HepG2 (cell line): ENCODE data around the gene IL2RA.

Source experiments
- ZNF672 ChIP-seq: sonication (generic); formaldehyde crosslinking; IDR thresholded peaks from 2 replicates; pipeline ENCODE4 v1.8.1; 2022; ENCODE audit warnings: missing genetic modification reagents
- TF ChIP-seq, protein P1 (sequence below): sonication (generic); formaldehyde crosslinking; IDR thresholded peaks from 2 replicates; pipeline ENCODE4 v1.5.0; 2020; ENCODE audit warnings: mild to moderate bottlenecking, missing genetic modification reagents, moderate library complexity

DNA sequence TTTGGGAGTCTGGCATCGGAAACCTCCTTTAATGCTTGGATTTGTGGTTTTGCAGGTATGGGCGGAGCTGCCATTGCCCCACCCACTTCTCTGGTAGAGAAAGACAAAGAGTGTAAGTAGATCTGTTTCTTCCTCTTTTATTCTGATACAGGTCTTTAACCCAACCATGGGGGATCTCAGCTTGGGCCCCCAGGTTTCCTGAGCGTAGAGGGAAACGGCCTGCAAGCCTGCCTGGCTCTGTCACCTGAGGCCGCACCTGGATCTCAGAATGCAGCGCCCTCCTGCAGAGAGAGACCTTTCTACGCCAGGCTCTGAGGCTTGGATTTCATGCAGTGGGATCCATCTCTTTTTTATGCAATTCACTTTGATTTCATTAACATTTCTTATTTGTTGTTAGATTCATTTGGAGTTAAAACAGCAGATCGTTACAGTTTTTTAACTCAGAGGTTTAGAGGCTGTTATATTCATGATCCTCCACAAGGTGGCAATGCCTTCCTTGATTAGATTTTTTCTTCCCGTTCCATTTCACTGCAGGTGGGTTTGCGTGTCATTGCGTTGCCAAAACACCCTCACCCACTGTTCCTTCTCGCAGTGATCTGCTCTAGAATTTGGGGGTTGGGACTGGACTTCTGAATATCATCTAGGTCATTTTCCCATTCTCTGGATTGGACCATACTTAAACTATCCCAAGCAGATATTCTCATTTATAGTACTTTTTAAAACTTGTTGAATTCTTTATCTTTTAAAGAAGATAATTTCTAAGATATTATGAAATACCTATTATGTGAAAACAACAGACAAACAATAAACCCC is 46.7 kb upstream of the IL2RA start:
- TF ChIP-seq, protein P1, sequence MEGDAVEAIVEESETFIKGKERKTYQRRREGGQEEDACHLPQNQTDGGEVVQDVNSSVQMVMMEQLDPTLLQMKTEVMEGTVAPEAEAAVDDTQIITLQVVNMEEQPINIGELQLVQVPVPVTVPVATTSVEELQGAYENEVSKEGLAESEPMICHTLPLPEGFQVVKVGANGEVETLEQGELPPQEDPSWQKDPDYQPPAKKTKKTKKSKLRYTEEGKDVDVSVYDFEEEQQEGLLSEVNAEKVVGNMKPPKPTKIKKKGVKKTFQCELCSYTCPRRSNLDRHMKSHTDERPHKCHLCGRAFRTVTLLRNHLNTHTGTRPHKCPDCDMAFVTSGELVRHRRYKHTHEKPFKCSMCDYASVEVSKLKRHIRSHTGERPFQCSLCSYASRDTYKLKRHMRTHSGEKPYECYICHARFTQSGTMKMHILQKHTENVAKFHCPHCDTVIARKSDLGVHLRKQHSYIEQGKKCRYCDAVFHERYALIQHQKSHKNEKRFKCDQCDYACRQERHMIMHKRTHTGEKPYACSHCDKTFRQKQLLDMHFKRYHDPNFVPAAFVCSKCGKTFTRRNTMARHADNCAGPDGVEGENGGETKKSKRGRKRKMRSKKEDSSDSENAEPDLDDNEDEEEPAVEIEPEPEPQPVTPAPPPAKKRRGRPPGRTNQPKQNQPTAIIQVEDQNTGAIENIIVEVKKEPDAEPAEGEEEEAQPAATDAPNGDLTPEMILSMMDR: peak; percentile 67
- no peak for TF ChIP-seq ZNF672 (CRISPR knock-in tag)
